T-cell (primary cell): ENCODE data around the gene C1QTNF6. TPM values are rescaled to one million over a fixed set of nuclear protein-coding genes. Genes with fewer than 3 reads are reported as not detected.

Experiments
- ATAC-seq, 4 experiments: fragments of 200-7000 bp in 3 of 4; fragments of 150-1000 bp in 1 of 4; cut with Tn5 transposase; replicated peaks in 1 of 4; 1 replicate in 3 of 4; 2 replicates in 1 of 4; pipeline ENCODE4 v1.10.0; 2021; ENCODE audit warnings: moderate library complexity in 3 of 4, mild to moderate bottlenecking in 2 of 4, moderate number of reproducible peaks in 1 of 4
- CTCF ChIA-PET, 2 donors: fragments of 300-600 bp; sonication (Branson Sonifier 250); formaldehyde crosslinking; loops; one replicate each; lab custom pipeline; 2022; ENCODE audit warnings: antibody characterized with exemption in 2 of 2; lab: Charles Lee
- POLR2A ChIA-PET, 2 donors: fragments of 300-600 bp; sonication (Branson Sonifier 250); formaldehyde crosslinking; loops; one replicate each; lab custom pipeline; 2022; ENCODE audit warnings: antibody characterized with exemption in 2 of 2; lab: Charles Lee
- DNase-seq, 35 experiments: peaks; one replicate each; pipeline versions ENCODE4 v3.0.0 to v3.0.0-alpha.2; 2013 to 2023
- H3K27ac ChIP-seq: one replicate; pipeline ENCODE4 v1.5.1; 2013; ENCODE audit warnings: low read length
- H3K27me3 ChIP-seq, 2 experiments: replicated peaks in 1 of 2; 1 replicate in 1 of 2; 2 replicates in 1 of 2; pipeline versions ENCODE4 v1.6.1 to v1.7.0; 2013; ENCODE audit warnings: low read length in 1 of 2, mixed read lengths in 1 of 2; ENCODE audit not compliant: control insufficient read depth in 2 of 2, insufficient read depth in 2 of 2; ENCODE audit errors: extremely low read depth in 1 of 2
- H3K36me3 ChIP-seq, 2 donors: 1 replicate in 1 of 2; 2 replicates in 1 of 2; pipeline versions ENCODE4 v1.6.1 to v1.7.0; 2013; ENCODE audit warnings: low read length in 1 of 2; ENCODE audit not compliant: control insufficient read depth in 2 of 2, insufficient read depth in 1 of 2; ENCODE audit errors: extremely low read depth in 1 of 2
- H3K4me1 ChIP-seq, 2 experiments: 1 replicate in 1 of 2; 2 replicates in 1 of 2; pipeline versions ENCODE4 v1.6.1 to v1.7.0; 2013; ENCODE audit warnings: low read length in 2 of 2, mixed read lengths in 1 of 2; ENCODE audit not compliant: insufficient read depth in 2 of 2, control insufficient read depth in 1 of 2; ENCODE audit errors: extremely low read depth in 1 of 2
- H3K4me3 ChIP-seq, 2 donors: 1 replicate in 1 of 2; 2 replicates in 1 of 2; pipeline versions ENCODE4 v1.5.1 to v1.7.0; 2013; ENCODE audit warnings: mild to moderate bottlenecking in 2 of 2, low read length in 1 of 2, moderate library complexity in 1 of 2; ENCODE audit not compliant: control insufficient read depth in 1 of 2; ENCODE audit errors: extremely low read depth in 1 of 2
- H3K9me3 ChIP-seq: 2 replicates; pipeline ENCODE4 v1.7.0; 2013
- H3K27ac Mint-ChIP-seq, 2 donors: one replicate each; pipeline ENCODE4 v1.8.0; 2020 to 2021; ENCODE audit warnings: mild to moderate bottlenecking in 2 of 2, mixed read lengths in 2 of 2
- H3K27me3 Mint-ChIP-seq, 2 donors: one replicate each; pipeline ENCODE4 v1.8.0; 2021 to 2022; ENCODE audit warnings: mixed read lengths in 2 of 2
- H3K36me3 Mint-ChIP-seq: one replicate; pipeline ENCODE4 v1.8.0; 2021; ENCODE audit warnings: mixed read lengths
- H3K4me1 Mint-ChIP-seq, 3 donors: one replicate each; pipeline ENCODE4 v1.8.0; 2020 to 2022; ENCODE audit warnings: mixed read lengths in 3 of 3, mild to moderate bottlenecking in 1 of 3
- H3K4me3 Mint-ChIP-seq, 3 donors: one replicate each; pipeline ENCODE4 v1.8.0; 2020 to 2022; ENCODE audit warnings: mild to moderate bottlenecking in 3 of 3, mixed read lengths in 3 of 3, moderate library complexity in 3 of 3
- H3K9me3 Mint-ChIP-seq, 3 donors: one replicate each; pipeline ENCODE4 v1.8.0; 2020 to 2022; ENCODE audit warnings: mixed read lengths in 3 of 3
- WGBS: methylation state at CpG from one replicate; pipeline ENCODE4 v1.1.5; 2013; ENCODE audit warnings: missing lambda C conversion rate; ENCODE audit not compliant: insufficient coverage; 5-methylcytosine and 5-hydroxymethylcytosine counted together
- total RNA-seq, 35 experiments: library from RNA in 6 of 35; stranded (reverse) in 6 of 35; fragments of 120-200 nt in 1 of 35; gene quantifications; one replicate each; pipeline versions ENCODE4 v1.2.1 to v1.2.4 and lab custom pipeline; 2013 to 2026

The C1QTNF6 gene
- total RNA-seq, 5 donors from 2014 or later (not counting 1 experiment from before 2014, with no cell fraction given): 9.0 to 26.4 (median 22.0) TPM

GRCh38 chr22:37140686-37141323 is 47.2 kb downstream of the C1QTNF6 start:
- Mint-ChIP-seq H3K4me1 (peaks cover 20 to 54% (median 33%) of the 10 kb centered on the region in 3 donors), H3K36me3 (peaks cover 48% of the 10 kb centered on the region), H3K4me3 (no peak overlapping the region), H3K9me3 (no peaks in the 10 kb centered on the region), H3K27me3 (no peaks in the 10 kb centered on the region), H3K27ac (peak overlapping the region; percentile 27 to 58)
- Histone ChIP-seq H3K27ac (no peak overlapping the region), H3K27me3 (no peaks in the 10 kb centered on the region), H3K4me1 (peaks cover 0 to 65% of the 10 kb centered on the region in 2 experiments), H3K9me3 (no peaks in the 10 kb centered on the region), H3K36me3 (peaks cover 18 to 93% of the 10 kb centered on the region in 2 donors), H3K4me3 (no peak overlapping the region)
- ATAC-seq: no peak
- WGBS: 81% methylated on average over 16 of the region's 16 CpGs
- no peak for DNase-seq
- POLR2A ChIA-PET: interaction anchor here in 1 of 2 donors (0.5 kb wide), 1 partner anchor 123 kb away, joined by 4 read pairs; no protein-coding TSS in a partner anchor
- CTCF ChIA-PET: interaction anchor here in 1 of 2 donors (0.6 kb wide), 1 partner anchor 380 kb away, joined by 5 read pairs; no protein-coding TSS in a partner anchor

GRCh38 chr22:37139762-37140161 is 48.3 kb downstream of the C1QTNF6 start:
- Histone ChIP-seq H3K4me1 (peaks cover 0 to 55% of the 10 kb centered on the region in 2 experiments), H3K27me3 (no peaks in the 10 kb centered on the region), H3K9me3 (no peaks in the 10 kb centered on the region), H3K4me3 (no peak overlapping the region), H3K27ac (peak overlapping the region; percentile 9), H3K36me3 (peaks cover 18 to 97% of the 10 kb centered on the region in 2 donors)
- DNase-seq: no peak
- Mint-ChIP-seq H3K36me3 (peaks cover 51% of the 10 kb centered on the region), H3K27ac (peak overlapping the region in 1 of 2 donors; percentile 72), H3K4me1 (peaks cover 10 to 43% (median 23%) of the 10 kb centered on the region in 3 donors), H3K9me3 (no peaks in the 10 kb centered on the region), H3K27me3 (no peaks in the 10 kb centered on the region), H3K4me3 (no peak overlapping the region)
- peak in 1 of 4 experiments; percentile 20 for ATAC-seq
- WGBS: 95% methylated on average over 5 of the region's 7 CpGs
- ChIA-PET CTCF (no interaction called here), POLR2A (no interaction called here)

- no peak for DNase-seq
- Histone ChIP-seq H3K27me3 (no peaks in the 10 kb centered on the region), H3K27ac (peak overlapping the region; percentile 9), H3K36me3 (peaks cover 18 to 97% of the 10 kb centered on the region in 2 donors), H3K4me3 (no peak overlapping the region), H3K9me3 (no peaks in the 10 kb centered on the region), H3K4me1 (peaks cover 0 to 52% of the 10 kb centered on the region in 2 experiments)
- ATAC-seq: no peak
- H3K27ac Mint-ChIP-seq: peak overlapping the region; percentile 72 to 87
- H3K4me3 Mint-ChIP-seq: no peak overlapping the region
- ChIA-PET CTCF (no interaction called here), POLR2A (no interaction called here)
- no peaks in the 10 kb centered on the region for H3K27me3 Mint-ChIP-seq
- H3K9me3 Mint-ChIP-seq: no peaks in the 10 kb centered on the region
- WGBS: 73% methylated on average over 15 of the region's 16 CpGs
- H3K4me1 Mint-ChIP-seq: peaks cover 6 to 39% (median 20%) of the 10 kb centered on the region in 3 donors
- peaks cover 51% of the 10 kb centered on the region for H3K36me3 Mint-ChIP-seq
These were observed 49.0 kb downstream of the C1QTNF6 start for GRCh38 chr22:37138849-37139561.

- Histone ChIP-seq H3K27ac (no peak overlapping the region), H3K36me3 (peaks cover 18 to 97% of the 10 kb centered on the region in 2 donors), H3K27me3 (no peaks in the 10 kb centered on the region), H3K4me1 (peaks cover 0 to 46% of the 10 kb centered on the region in 2 experiments), H3K9me3 (no peaks in the 10 kb centered on the region), H3K4me3 (no peak overlapping the region)
- ATAC-seq: no peak
- Mint-ChIP-seq H3K4me3 (no peak overlapping the region), H3K27me3 (no peaks in the 10 kb centered on the region), H3K4me1 (peaks cover 2 to 31% (median 16%) of the 10 kb centered on the region in 3 donors), H3K9me3 (no peaks in the 10 kb centered on the region), H3K36me3 (peaks cover 45% of the 10 kb centered on the region), H3K27ac (peak overlapping the region; percentile 72 to 87)
- 75% methylated on average over 4 of the region's 6 CpGs for WGBS
- ChIA-PET CTCF (no interaction called here), POLR2A (no interaction called here)
- DNase-seq: no peak
These were observed 50.0 kb downstream of the C1QTNF6 start for GRCh38 chr22:37137903-37138665.

- ATAC-seq (no peak), DNase-seq (no peak)
- H3K36me3 ChIP-seq: peaks cover 20 to 97% of the 10 kb centered on the region in 2 donors
- H3K9me3 ChIP-seq: no peaks in the 10 kb centered on the region
- ChIA-PET CTCF (no interaction called here), POLR2A (interaction anchor here in 1 of 2 donors (0.5 to 0.6 kb wide), 2 partner anchors 17 to 125 kb away, joined by 3 to 5 read pairs; no protein-coding TSS in a partner anchor)
- no peak overlapping the region for H3K4me3 Mint-ChIP-seq
- 100% methylated on average over 4 of the region's 8 CpGs for WGBS
- peak overlapping the region; percentile 12 for H3K27ac ChIP-seq
- H3K27me3 ChIP-seq: no peaks in the 10 kb centered on the region
- H3K4me1 Mint-ChIP-seq: peaks cover 6 to 25% (median 11%) of the 10 kb centered on the region in 3 donors
- no peaks in the 10 kb centered on the region for H3K9me3 Mint-ChIP-seq
- peaks cover 0 to 39% of the 10 kb centered on the region in 2 experiments for H3K4me1 ChIP-seq
- no peak overlapping the region for H3K4me3 ChIP-seq
- H3K36me3 Mint-ChIP-seq: peaks cover 46% of the 10 kb centered on the region
- peak overlapping the region; percentile 74 to 76 for H3K27ac Mint-ChIP-seq
- no peaks in the 10 kb centered on the region for H3K27me3 Mint-ChIP-seq
These were observed 50.9 kb downstream of the C1QTNF6 start for GRCh38 chr22:37137131-37137530.

- POLR2A ChIA-PET: no interaction called here
These were observed 53.0 kb downstream of the C1QTNF6 start for GRCh38 chr22:37135023-37135422.

More at GRCh38 chr22:37135023-37135422, 53.0 kb downstream of the C1QTNF6 start:
- ATAC-seq (no peak), DNase-seq (no peak)
- peaks cover 0 to 24% of the 10 kb centered on the region in 2 experiments for H3K4me1 ChIP-seq
- H3K4me3 Mint-ChIP-seq: no peak overlapping the region
- 94% methylated on average over 10 of the region's 12 CpGs for WGBS
- H3K36me3 ChIP-seq: peaks cover 16 to 97% of the 10 kb centered on the region in 2 donors
- H3K27ac Mint-ChIP-seq: peak overlapping the region in 1 of 2 donors; percentile 61
- H3K4me3 ChIP-seq: no peak overlapping the region
- CTCF ChIA-PET: no interaction called here
- H3K27me3 Mint-ChIP-seq: no peaks in the 10 kb centered on the region
- no peaks in the 10 kb centered on the region for H3K27me3 ChIP-seq
- H3K9me3 Mint-ChIP-seq: no peaks in the 10 kb centered on the region
- no peak overlapping the region for H3K27ac ChIP-seq
- peaks cover 6 to 20% (median 12%) of the 10 kb centered on the region in 3 donors for H3K4me1 Mint-ChIP-seq
- H3K36me3 Mint-ChIP-seq: peaks cover 50% of the 10 kb centered on the region
- no peaks in the 10 kb centered on the region for H3K9me3 ChIP-seq
